Common myeloid progenitor, CD34-positive (primary cell): ENCODE measurements around the gene C11orf98.

Experiments used
- CTCF ChIA-PET: fragments of 350-600 bp; sonication (Branson Sonifier 250); formaldehyde crosslinking; loops from one replicate; lab custom pipeline; 2021; ENCODE audit warnings: antibody characterized with exemption; lab: Charles Lee
- POLR2A ChIA-PET: fragments of 350-600 bp; sonication (Branson Sonifier 250); formaldehyde crosslinking; loops from one replicate; lab custom pipeline; 2021; ENCODE audit warnings: antibody characterized with exemption; lab: Charles Lee
- DNase-seq, 3 donors: peaks; one replicate each; pipeline versions ENCODE4 v3.0.0 to v3.0.0-alpha.2; 2013
- H3K27ac ChIP-seq, 2 experiments: 1 replicate in 1 of 2; 2 replicates in 1 of 2; pipeline ENCODE4 v1.7.0; 2013; ENCODE audit warnings: inconsistent platforms in 2 of 2, low read length in 2 of 2, mild to moderate bottlenecking in 2 of 2, low read depth in 1 of 2, moderate library complexity in 1 of 2; ENCODE audit not compliant: severe bottlenecking in 2 of 2, insufficient read depth in 1 of 2, poor library complexity in 1 of 2
- H3K27me3 ChIP-seq, 5 experiments: replicated peaks in 2 of 5; 1 replicate in 3 of 5; 2 replicates in 2 of 5; pipeline versions ENCODE4 v1.6.1 to v1.7.0; 2013; ENCODE audit warnings: low read length in 4 of 5, mild to moderate bottlenecking in 2 of 5, moderate library complexity in 2 of 5, inconsistent platforms in 1 of 5; ENCODE audit not compliant: insufficient read depth in 5 of 5, control insufficient read depth in 4 of 5
- H3K36me3 ChIP-seq, 4 experiments: 1 replicate in 2 of 4; 2 replicates in 2 of 4; pipeline versions ENCODE4 v1.6.1 to v1.7.0; 2013; ENCODE audit warnings: low read length in 3 of 4, control low read depth in 1 of 4, mild to moderate bottlenecking in 1 of 4; ENCODE audit not compliant: control insufficient read depth in 4 of 4, insufficient read depth in 4 of 4
- H3K4me1 ChIP-seq, 4 experiments: 1 replicate in 3 of 4; 2 replicates in 1 of 4; pipeline versions ENCODE4 v1.6.1 to v1.7.1; 2013; ENCODE audit warnings: low read length in 3 of 4, mild to moderate bottlenecking in 3 of 4, control low read depth in 1 of 4, inconsistent platforms in 1 of 4, moderate library complexity in 1 of 4; ENCODE audit not compliant: control insufficient read depth in 4 of 4, insufficient read depth in 4 of 4; ENCODE audit errors: control extremely low read depth in 1 of 4
- H3K4me3 ChIP-seq, 7 experiments: 1 replicate in 4 of 7; 2 replicates in 3 of 7; pipeline versions ENCODE4 v1.5.1 to v1.7.0; 2013; ENCODE audit warnings: mild to moderate bottlenecking in 7 of 7, low read length in 6 of 7, moderate library complexity in 6 of 7, inconsistent platforms in 2 of 7, low read depth in 2 of 7, control low read depth in 1 of 7; ENCODE audit not compliant: insufficient read depth in 4 of 7, control insufficient read depth in 1 of 7; ENCODE audit errors: extremely low read depth in 1 of 7
- H3K9me3 ChIP-seq, 5 experiments: 1 replicate in 4 of 5; 2 replicates in 1 of 5; pipeline versions ENCODE4 v1.6.1 to v1.7.1; 2013; ENCODE audit warnings: low read length in 4 of 5, mild to moderate bottlenecking in 2 of 5, inconsistent platforms in 1 of 5, low read depth in 1 of 5, moderate library complexity in 1 of 5; ENCODE audit not compliant: control insufficient read depth in 4 of 5, insufficient read depth in 2 of 5; ENCODE audit errors: control extremely low read depth in 1 of 5
- WGBS: methylation state at CpG from one replicate; pipeline ENCODE4 v1.1.5; 2013; ENCODE audit not compliant: insufficient coverage; 5-methylcytosine and 5-hydroxymethylcytosine counted together

The C11orf98 gene

DNA sequence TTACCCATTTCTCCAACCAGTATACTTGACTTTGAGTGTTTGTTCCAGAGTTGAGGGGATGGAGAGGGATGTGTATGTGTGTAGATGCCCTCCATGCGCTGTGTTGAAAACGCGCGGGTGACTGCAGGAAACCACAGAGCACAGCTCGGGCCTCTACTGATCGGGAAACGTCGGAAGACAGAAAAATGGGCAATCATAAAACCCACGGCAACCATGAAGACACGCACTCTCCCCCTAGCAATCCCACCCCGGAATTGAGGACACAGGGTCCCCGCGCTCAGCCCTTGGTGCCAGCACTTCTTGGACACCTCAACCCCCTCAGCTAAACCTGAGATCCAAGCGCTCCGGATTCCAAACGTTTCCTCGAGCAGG is 6.2 kb upstream of the C11orf98 start:
- no peaks in the 10 kb centered on the region for H3K27me3 ChIP-seq
- H3K4me3 ChIP-seq = peak overlapping the region; percentile 82 to 100 (median 94)
- peaks cover 2 to 38% (median 17%) of the 10 kb centered on the region in 4 experiments for H3K36me3 ChIP-seq
- H3K27ac ChIP-seq = peak overlapping the region; percentile 84 to 89
- DNase-seq = peak in 2 of 3 donors; percentile 72 to 79
- CTCF ChIA-PET = interaction anchor here (0.8 to 9.4 kb wide), 9 partner anchors 10 to 79 kb away, joined by 3 to 33 read pairs (median 4); partner anchors contain the start of genes GANAB and TUT1
- peaks cover under 1 to 55% (median 37%) of the 10 kb centered on the region in 4 experiments for H3K4me1 ChIP-seq
- 0% methylated on average over 14 of the region's 17 CpGs for WGBS
- H3K9me3 ChIP-seq = no peaks in the 10 kb centered on the region
- POLR2A ChIA-PET = interaction anchor here (0.9 to 2.6 kb wide), 8 partner anchors 10 to 185 kb away, joined by 3 to 20 read pairs (median 6); partner anchors contain the start of genes GANAB, INTS5, TTC9C and TUT1

DNA sequence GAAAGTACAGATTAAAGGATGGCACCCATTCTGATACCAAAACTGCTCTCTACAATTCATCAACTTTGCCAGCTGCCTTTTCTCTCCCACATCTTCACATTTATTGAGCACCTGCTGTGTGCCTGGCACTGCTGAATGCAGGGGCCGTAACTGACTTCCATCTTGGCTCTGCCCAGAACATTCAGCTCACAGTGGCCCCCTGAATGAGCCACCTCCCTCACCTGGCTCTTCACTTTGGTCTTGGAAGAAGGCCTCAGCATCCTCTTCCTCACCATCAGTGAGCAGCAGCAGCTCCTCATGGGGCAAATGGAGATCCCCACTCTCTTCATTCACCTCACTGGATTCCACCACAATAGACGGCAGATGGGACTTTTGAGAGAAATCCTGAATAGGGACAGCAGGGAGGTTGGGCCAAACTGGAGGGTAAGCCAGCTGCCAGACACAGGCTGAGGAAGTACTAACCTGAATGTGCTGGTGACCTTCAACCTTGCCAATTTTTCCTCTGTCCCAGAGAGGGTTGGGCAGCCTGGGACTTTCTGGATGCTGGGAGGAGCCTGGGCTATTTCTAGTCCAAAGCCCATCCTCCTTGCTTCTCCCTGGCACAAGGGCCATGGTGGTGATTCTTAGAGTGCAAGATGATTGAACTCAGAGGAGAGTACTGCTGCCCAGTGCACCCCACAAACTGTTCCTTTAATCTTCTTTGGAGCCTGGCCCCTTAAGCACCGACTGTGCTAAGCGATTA is 4.6 kb upstream of the C11orf98 start:
- no peaks in the 10 kb centered on the region for H3K27me3 ChIP-seq
- WGBS = 100% methylated on average over 3 of the region's 4 CpGs
- peaks cover 4 to 63% (median 45%) of the 10 kb centered on the region in 4 experiments for H3K4me1 ChIP-seq
- H3K27ac ChIP-seq = peak overlapping the region in 1 of 2 experiments; percentile 59
- H3K36me3 ChIP-seq = peaks cover 0 to 39% (median 14%) of the 10 kb centered on the region in 4 experiments
- no peaks in the 10 kb centered on the region for H3K9me3 ChIP-seq
- ChIA-PET CTCF (interaction anchor here (0.8 to 9.4 kb wide), 5 partner anchors 11 to 57 kb away, joined by 3 to 33 read pairs (median 9); partner anchors contain the start of genes EML3, GANAB, ROM1 and UBXN1), POLR2A (interaction anchor here (2.3 to 2.5 kb wide), 2 partner anchors 17 to 23 kb away, joined by 7 to 16 read pairs; partner anchors contain the start of genes GANAB and INTS5)
- DNase-seq = no peak
- peak overlapping the region in 1 of 7 experiments; percentile 34 for H3K4me3 ChIP-seq

DNA sequence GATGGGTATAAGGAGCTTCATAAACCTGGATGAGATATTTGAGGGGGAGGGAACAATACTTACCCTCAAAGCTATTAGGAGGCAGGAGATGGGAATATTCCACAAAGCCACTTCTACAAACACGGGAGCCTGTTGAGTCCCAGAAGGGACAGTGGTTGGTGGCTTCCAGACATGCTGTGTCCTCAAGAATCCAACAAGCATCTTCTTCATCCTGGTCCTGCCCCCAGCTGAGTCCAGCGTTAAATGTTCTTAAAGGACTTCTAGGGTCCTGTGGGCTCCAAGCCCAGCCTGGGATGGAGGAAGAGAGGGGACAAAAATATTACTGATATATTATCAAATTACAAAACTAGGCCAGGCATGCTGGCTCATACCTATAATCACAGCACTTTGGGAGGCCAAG is 2.5 kb upstream of the C11orf98 start:
- Histone ChIP-seq H3K4me3 (peak overlapping the region in 1 of 7 experiments; percentile 96), H3K9me3 (no peaks in the 10 kb centered on the region), H3K4me1 (peaks cover 4 to 55% (median 44%) of the 10 kb centered on the region in 4 experiments), H3K36me3 (peaks cover 0 to 36% (median 14%) of the 10 kb centered on the region in 4 experiments), H3K27ac (peak overlapping the region in 1 of 2 experiments; percentile 9), H3K27me3 (no peaks in the 10 kb centered on the region)
- no peak for DNase-seq
- ChIA-PET CTCF (interaction anchor here (1.0 to 9.4 kb wide), 9 partner anchors 8 to 74 kb away, joined by 3 to 33 read pairs (median 13); partner anchors contain the start of genes GANAB, TUT1 and UBXN1), POLR2A (interaction anchor here (0.8 to 1.0 kb wide), 2 partner anchors 76 to 124 kb away, joined by 3 read pairs; partner anchors contain the start of gene TUT1)
- WGBS = no CpG with 5 or more reads among the region's 2 CpGs

DNA sequence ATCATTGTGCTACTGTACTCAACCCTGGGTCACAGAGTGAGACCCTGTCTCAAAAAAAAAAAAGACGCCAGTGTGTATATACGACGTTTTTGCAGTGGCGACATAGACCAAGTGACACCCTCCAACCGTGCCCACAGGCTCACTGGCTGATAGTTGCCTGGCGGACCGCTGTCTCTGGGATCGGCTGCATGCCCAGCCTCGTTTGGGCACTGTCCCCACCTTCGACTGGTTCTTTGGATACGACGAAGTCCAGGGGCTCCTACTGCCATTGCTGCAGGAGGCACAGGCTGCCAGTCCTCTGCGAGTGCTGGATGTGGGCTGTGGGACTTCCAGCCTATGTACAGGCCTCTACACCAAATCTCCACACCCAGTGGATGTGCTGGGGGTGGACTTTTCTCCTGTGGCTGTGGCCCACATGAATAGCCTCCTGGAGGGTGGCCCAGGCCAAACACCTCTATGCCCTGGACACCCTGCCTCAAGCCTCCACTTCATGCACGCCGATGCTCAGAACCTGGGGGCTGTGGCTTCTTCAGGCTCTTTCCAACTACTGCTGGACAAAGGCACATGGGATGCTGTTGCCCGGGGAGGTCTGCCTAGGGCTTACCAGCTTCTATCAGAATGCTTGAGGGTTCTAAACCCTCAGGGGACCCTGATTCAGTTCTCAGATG is 1.4 kb upstream of the C11orf98 start:
- POLR2A ChIA-PET = interaction anchor here (0.6 to 2.3 kb wide), 9 partner anchors 8 to 175 kb away, joined by 3 to 33 read pairs (median 9); partner anchors contain the start of genes INTS5 and TUT1
- Histone ChIP-seq H3K27ac (peak overlapping the region; percentile 66 to 87), H3K4me3 (peak overlapping the region in 6 of 7 experiments; percentile 91 to 99 (median 95)), H3K4me1 (peaks cover 4 to 51% (median 38%) of the 10 kb centered on the region in 4 experiments), H3K27me3 (no peaks in the 10 kb centered on the region), H3K9me3 (no peaks in the 10 kb centered on the region), H3K36me3 (peaks cover 0 to 41% (median 16%) of the 10 kb centered on the region in 4 experiments)
- WGBS = 77% methylated on average over 11 of the region's 16 CpGs
- CTCF ChIA-PET = interaction anchor here (0.6 to 9.4 kb wide), 8 partner anchors 9 to 73 kb away, joined by 3 to 33 read pairs (median 16); partner anchors contain the start of genes GANAB, TUT1 and UBXN1
- no peak for DNase-seq

DNA sequence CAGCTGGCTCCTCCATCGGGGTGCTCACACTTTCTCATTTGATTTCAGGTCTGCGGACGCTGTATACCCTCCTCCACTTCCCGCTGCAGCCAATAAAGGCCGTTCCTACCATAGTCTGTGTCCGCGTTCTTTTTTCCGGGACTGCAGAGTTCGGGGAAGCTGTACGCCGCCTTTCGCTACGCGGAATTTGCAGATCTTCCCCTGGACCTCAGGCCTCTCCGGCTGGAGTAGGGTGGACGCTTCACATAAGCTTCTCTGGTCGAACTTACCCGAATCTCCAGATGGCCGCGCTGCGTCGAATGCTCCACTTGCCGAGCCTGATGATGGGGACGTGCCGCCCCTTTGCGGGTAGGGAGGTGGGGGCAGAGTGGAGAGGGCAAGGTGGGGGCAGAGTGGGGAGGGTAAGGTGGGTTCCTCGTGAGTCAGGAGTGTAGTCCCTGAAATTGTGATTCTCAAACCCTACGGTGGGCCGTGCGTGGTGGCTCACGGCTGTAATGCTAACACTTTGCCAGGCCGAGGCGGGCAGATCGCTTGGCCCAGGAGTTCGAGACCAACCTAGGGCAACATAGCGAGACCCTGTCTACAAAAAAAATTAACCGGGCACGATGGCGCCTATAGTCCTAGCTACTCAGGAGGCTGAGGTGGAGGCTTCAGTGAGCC is 719 bp upstream of the C11orf98 start:
- Histone ChIP-seq H3K27me3 (no peaks in the 10 kb centered on the region), H3K27ac (peak overlapping the region; percentile 66 to 87), H3K4me1 (peaks cover 4 to 44% (median 32%) of the 10 kb centered on the region in 4 experiments), H3K9me3 (no peaks in the 10 kb centered on the region), H3K36me3 (peaks cover 0 to 42% (median 17%) of the 10 kb centered on the region in 4 experiments), H3K4me3 (peak overlapping the region; percentile 79 to 99 (median 94))
- CTCF ChIA-PET = interaction anchor here (1.0 to 9.4 kb wide), 9 partner anchors 10 to 72 kb away, joined by 3 to 33 read pairs (median 6); partner anchors contain the start of genes GANAB and UBXN1
- WGBS = 13% methylated on average over 39 of the region's 39 CpGs
- peak; percentile 60 to 84 (median 78) for DNase-seq
- POLR2A ChIA-PET = interaction anchor here (0.6 to 2.3 kb wide), 18 partner anchors 9 to 190 kb away, joined by 3 to 33 read pairs (median 6); partner anchors contain the start of genes B3GAT3, EML3, GANAB and INTS5
